WERI-Rb-1 (cell line): ENCODE measurements around the gene CLASRP.

ENCODE experiments used
- DNase-seq: peaks from one replicate; pipeline ENCODE4 v3.0.0-alpha.2; 2020
- H3K27ac ChIP-seq: fragments of 250-450 bp; sonication (Bioruptor Pico); 2 replicates; pipeline ENCODE4 v1.5.1; 2020; ENCODE audit warnings: mild to moderate bottlenecking, moderate library complexity
- H3K27me3 ChIP-seq: fragments of 250-450 bp; sonication (Bioruptor Pico); 2 replicates; pipeline ENCODE4 v1.5.1; 2021; ENCODE audit warnings: mild to moderate bottlenecking, low read depth, moderate library complexity; ENCODE audit not compliant: insufficient read depth, severe bottlenecking
- H3K36me3 ChIP-seq: fragments of 250-450 bp; sonication (Bioruptor Pico); 2 replicates; pipeline ENCODE4 v1.5.1; 2020; ENCODE audit warnings: mild to moderate bottlenecking, moderate library complexity
- H3K4me3 ChIP-seq: 2 replicates; pipeline ENCODE4 v1.5.1; 2011; ENCODE audit warnings: low read depth, mild to moderate bottlenecking, control low read depth, low read length
- H3K9me3 ChIP-seq: fragments of 250-450 bp; sonication (Bioruptor Pico); 2 replicates; pipeline ENCODE4 v1.5.1; 2021; ENCODE audit warnings: mild to moderate bottlenecking, moderate library complexity; ENCODE audit not compliant: severe bottlenecking
- CTCF ChIP-seq: IDR thresholded peaks from 2 replicates; pipeline ENCODE4 v1.5.1; 2011; ENCODE audit warnings: low read depth, mild to moderate bottlenecking, control low read depth, inconsistent platforms, low read length

The CLASRP gene

DNA sequence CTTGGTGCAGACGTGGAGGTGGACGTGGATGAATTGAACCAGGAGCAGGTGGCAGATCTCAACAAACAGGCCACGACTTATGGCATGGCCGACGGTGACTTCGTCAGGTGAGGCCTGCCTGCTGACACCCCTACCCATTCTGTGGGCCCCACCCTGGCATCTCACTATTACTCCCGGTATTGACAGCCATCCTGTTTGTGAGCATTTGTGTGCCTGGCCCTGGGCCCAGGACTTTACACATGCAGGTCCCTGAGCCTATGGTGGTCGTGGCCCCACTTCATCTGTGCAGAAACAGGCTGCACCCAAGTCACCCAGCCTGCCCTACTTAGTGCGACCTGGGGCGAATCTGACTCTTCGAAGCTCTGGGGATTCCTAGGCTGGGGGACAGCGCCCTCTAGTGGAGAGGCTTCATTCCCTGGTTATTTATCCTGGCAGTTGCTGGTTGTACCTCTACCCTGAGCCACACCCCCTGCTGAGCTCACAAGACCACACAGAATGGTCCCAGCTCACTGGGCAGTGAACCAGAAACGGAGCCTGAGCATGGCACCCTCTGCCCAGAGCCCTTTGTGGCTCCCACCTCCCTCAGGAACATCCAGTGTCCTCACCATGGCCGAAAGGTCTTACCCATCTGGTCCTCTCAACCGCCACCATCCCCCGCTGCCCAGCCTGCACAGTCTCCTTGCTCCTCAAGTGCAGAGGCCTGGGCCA is 20.6 kb downstream of the CLASRP start:
- no peaks in the 10 kb centered on the region for H3K27me3 ChIP-seq
- peak; percentile 86 for TF ChIP-seq CTCF
- no peak overlapping the region for H3K27ac ChIP-seq
- peaks cover 85% of the 10 kb centered on the region for H3K36me3 ChIP-seq
- no peak overlapping the region for H3K4me3 ChIP-seq
- no peaks in the 10 kb centered on the region for H3K9me3 ChIP-seq
- DNase-seq, result peak; percentile 80

- H3K27me3 ChIP-seq, result no peaks in the 10 kb centered on the region
- H3K27ac ChIP-seq, result no peak overlapping the region
- no peak for DNase-seq
- peaks cover 71% of the 10 kb centered on the region for H3K36me3 ChIP-seq
- TF ChIP-seq CTCF, result no peak
- H3K9me3 ChIP-seq, result no peaks in the 10 kb centered on the region
- H3K4me3 ChIP-seq, result no peak overlapping the region
These were observed 23.1 kb downstream of the CLASRP start for GRCh38 chr19:45061965-45062364.

GRCh38 chr19:45063851-45064801 is 25.3 kb downstream of the CLASRP start:
- H3K36me3 ChIP-seq, result peaks cover 67% of the 10 kb centered on the region

GRCh38 chr19:45066921-45067661 is 28.2 kb downstream of the CLASRP start:
- Histone ChIP-seq H3K27me3 (no peaks in the 10 kb centered on the region), H3K36me3 (peaks cover 59% of the 10 kb centered on the region)
- no peak for TF ChIP-seq CTCF

More at GRCh38 chr19:45063851-45064801, 25.3 kb downstream of the CLASRP start:
- Histone ChIP-seq H3K27me3 (no peaks in the 10 kb centered on the region), H3K4me3 (no peak overlapping the region), H3K27ac (no peak overlapping the region), H3K9me3 (no peaks in the 10 kb centered on the region)
- TF ChIP-seq CTCF, result no peak
- no peak for DNase-seq

DNA sequence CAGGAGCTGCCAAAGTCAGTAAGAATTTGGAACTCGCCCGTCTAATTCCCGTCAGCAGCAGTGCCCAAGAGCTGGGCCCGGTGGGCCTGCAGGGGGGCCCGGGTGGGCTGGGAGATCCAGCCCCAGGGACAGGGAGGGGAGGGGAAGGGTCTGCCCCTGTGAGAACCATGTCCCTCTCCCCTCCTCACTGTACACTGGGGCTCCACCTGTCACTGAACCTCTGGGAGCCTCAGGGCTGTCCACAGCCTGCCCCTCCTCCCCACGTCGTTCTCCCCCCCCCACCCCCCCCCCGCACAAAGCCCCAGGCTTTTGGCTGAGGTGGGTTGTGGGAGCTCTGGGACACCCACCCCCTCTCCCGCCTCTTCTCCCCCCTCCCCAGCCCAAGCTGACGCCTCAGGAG is 29.2 kb downstream of the CLASRP start:
- H3K36me3 ChIP-seq, result peaks cover 58% of the 10 kb centered on the region
- no peaks in the 10 kb centered on the region for H3K27me3 ChIP-seq
- H3K9me3 ChIP-seq, result no peaks in the 10 kb centered on the region
- H3K27ac ChIP-seq, result no peak overlapping the region
- no peak for TF ChIP-seq CTCF
- H3K4me3 ChIP-seq, result no peak overlapping the region
- no peak for DNase-seq

More at GRCh38 chr19:45066921-45067661, 28.2 kb downstream of the CLASRP start:
- Histone ChIP-seq H3K27ac (no peak overlapping the region), H3K4me3 (no peak overlapping the region), H3K9me3 (no peaks in the 10 kb centered on the region)
- no peak for DNase-seq
